Measurements from ENCODE around the gene CYCS. TPM values are rescaled to one million over a fixed set of nuclear protein-coding genes. Genes with fewer than 3 reads are reported as not detected.
"Not testable (repeated sequence)": the region's sequence is repeated elsewhere in the genome, so short reads cannot be mapped to it uniquely, and the experiment has no call there.

CYCS gene
- total RNA-seq, 1 donor from 2014 or later: 58.7 TPM

GRCh38 chr7:25121599-25121998 is 3.5 kb downstream of the CYCS start:
- ATAC-seq (no peak), DNase-seq (ENCODE audit: low spot score) (no peak)
- intact Hi-C loops (cut with DNase I): no loop called here

GRCh38 chr7:25119102-25119501 is 6.0 kb downstream of the CYCS start:
- DNase-seq (ENCODE audit: low spot score) (no peak), ATAC-seq (no peak)
- intact Hi-C loops (cut with DNase I): no loop called here

GRCh38 chr7:25118048-25118753 is 6.9 kb downstream of the CYCS start:
- no peak for ATAC-seq
- intact Hi-C loops (cut with DNase I): no loop called here
- no peak for DNase-seq (ENCODE audit: low spot score)

GRCh38 chr7:25117226-25118047 is 7.6 kb downstream of the CYCS start:
- no peak for ATAC-seq
- DNase-seq (ENCODE audit: low spot score): no peak
- intact Hi-C loops (cut with DNase I): no loop called here

- DNase-seq (ENCODE audit: low spot score) (no peak), ATAC-seq (no peak)
- intact Hi-C loops (cut with DNase I): no loop called here
Observed at GRCh38 chr7:25116621-25117020, 8.4 kb downstream of the CYCS start.

GRCh38 chr7:25110514-25110913 is 14.5 kb downstream of the CYCS start:
- ATAC-seq; DNase-seq (ENCODE audit: low spot score); intact Hi-C loops (cut with DNase I): not testable (repeated sequence)

- ATAC-seq: no peak
- intact Hi-C loops (cut with DNase I): no loop called here
- no peak for DNase-seq (ENCODE audit: low spot score)
Observed at GRCh38 chr7:25109276-25109675, 15.8 kb downstream of the CYCS start.

GRCh38 chr7:25105911-25106310 is 19.1 kb downstream of the CYCS start:
- DNase-seq (ENCODE audit: low spot score) (no peak), ATAC-seq (peak; percentile 32)
- intact Hi-C loops (cut with DNase I): no loop called here

- DNase-seq (ENCODE audit: low spot score) (no peak), ATAC-seq (no peak)
- intact Hi-C loops (cut with DNase I): no loop called here
Observed at GRCh38 chr7:25103773-25104172, 21.3 kb downstream of the CYCS start.

GRCh38 chr7:25101817-25102216 is 23.2 kb downstream of the CYCS start:
- no peak for ATAC-seq
- DNase-seq (ENCODE audit: low spot score): no peak
- intact Hi-C loops (cut with DNase I): no loop called here

GRCh38 chr7:25098096-25099046 is 26.7 kb downstream of the CYCS start:
- peak; percentile 68 for ATAC-seq
- intact Hi-C loops (cut with DNase I): no loop called here
- DNase-seq (ENCODE audit: low spot score): peak; percentile 65

- no peak for DNase-seq (ENCODE audit: low spot score)
- ATAC-seq: no peak
- intact Hi-C loops (cut with DNase I): no loop called here
Observed at GRCh38 chr7:25095516-25096345, 29.3 kb downstream of the CYCS start.

GRCh38 chr7:25093268-25093826 is 31.7 kb downstream of the CYCS start:
- intact Hi-C loops (cut with DNase I): no loop called here

GRCh38 chr7:25091779-25092178 is 33.3 kb downstream of the CYCS start:
- ATAC-seq (no peak), DNase-seq (ENCODE audit: low spot score) (no peak)
- intact Hi-C loops (cut with DNase I): no loop called here

More at GRCh38 chr7:25093268-25093826, 31.7 kb downstream of the CYCS start:
- ATAC-seq: peak; percentile 85
- DNase-seq (ENCODE audit: low spot score): peak; percentile 81

GRCh38 chr7:25091176-25091575 is 33.9 kb downstream of the CYCS start:
- ATAC-seq: no peak
- intact Hi-C loops (cut with DNase I): no loop called here
- no peak for DNase-seq (ENCODE audit: low spot score)

GRCh38 chr7:25090374-25090773 is 34.7 kb downstream of the CYCS start:
- ATAC-seq (no peak), DNase-seq (ENCODE audit: low spot score) (no peak)
- intact Hi-C loops (cut with DNase I): no loop called here

GRCh38 chr7:25087855-25088254 is 37.2 kb downstream of the CYCS start:
- DNase-seq (ENCODE audit: low spot score) (no peak), ATAC-seq (no peak)
- intact Hi-C loops (cut with DNase I): no loop called here

- ATAC-seq: no peak
- DNase-seq (ENCODE audit: low spot score): no peak
- intact Hi-C loops (cut with DNase I): no loop called here
Observed at GRCh38 chr7:25084821-25085220, 40.2 kb downstream of the CYCS start.
